NCI-H146 (cell line): ENCODE measurements around the gene MED12L.

Experiments
- DNase-seq: peaks from one replicate; lab custom pipeline; 2025; lab: John Stamatoyannopoulos, UW

Gene MED12L

GRCh38 chr3:151410891-151411559 lies 325.6 kb downstream of the MED12L start:
- DNase-seq = no peak

- no peak for DNase-seq
Measured at GRCh38 chr3:151412989-151413388, 327.5 kb downstream of the MED12L start.

GRCh38 chr3:151415289-151415688 lies 329.8 kb downstream of the MED12L start:
- no peak for DNase-seq

GRCh38 chr3:151419806-151420205 lies 334.3 kb downstream of the MED12L start:
- DNase-seq = no peak

- DNase-seq = no peak
Measured at GRCh38 chr3:151421938-151422337, 336.5 kb downstream of the MED12L start.

- DNase-seq = no peak
Measured at GRCh38 chr3:151423091-151423490, 337.6 kb downstream of the MED12L start.

- DNase-seq = no peak
Measured at GRCh38 chr3:151425627-151426340, 340.3 kb downstream of the MED12L start.

GRCh38 chr3:151426341-151426657 lies 340.8 kb downstream of the MED12L start:
- DNase-seq = no peak

GRCh38 chr3:151428386-151428785 lies 342.9 kb downstream of the MED12L start:
- DNase-seq = no peak

- no peak for DNase-seq
Measured at GRCh38 chr3:151430821-151431484, 345.5 kb downstream of the MED12L start.

GRCh38 chr3:151431940-151432339 lies 346.5 kb downstream of the MED12L start:
- no peak for DNase-seq

GRCh38 chr3:151432616-151433372 lies 347.3 kb downstream of the MED12L start:
- DNase-seq = no peak

- no peak for DNase-seq
Measured at GRCh38 chr3:151434151-151434890, 348.9 kb downstream of the MED12L start.

GRCh38 chr3:151436675-151437446 lies 351.4 kb downstream of the MED12L start:
- no peak for DNase-seq

GRCh38 chr3:151437906-151438305 lies 352.4 kb downstream of the MED12L start:
- DNase-seq = no peak

GRCh38 chr3:151439652-151440125 lies 354.2 kb downstream of the MED12L start:
- peak; percentile 72 for DNase-seq

GRCh38 chr3:151440940-151441339 lies 355.5 kb downstream of the MED12L start:
- DNase-seq = no peak

GRCh38 chr3:151443583-151443982 lies 358.1 kb downstream of the MED12L start:
- DNase-seq = no peak

GRCh38 chr3:151445273-151446001 lies 360.0 kb downstream of the MED12L start:
- no peak for DNase-seq

GRCh38 chr3:151446002-151446340 lies 360.5 kb downstream of the MED12L start:
- DNase-seq = no peak
